ENCODE results near the gene ROPN1.

ROPN1 gene

DNA sequence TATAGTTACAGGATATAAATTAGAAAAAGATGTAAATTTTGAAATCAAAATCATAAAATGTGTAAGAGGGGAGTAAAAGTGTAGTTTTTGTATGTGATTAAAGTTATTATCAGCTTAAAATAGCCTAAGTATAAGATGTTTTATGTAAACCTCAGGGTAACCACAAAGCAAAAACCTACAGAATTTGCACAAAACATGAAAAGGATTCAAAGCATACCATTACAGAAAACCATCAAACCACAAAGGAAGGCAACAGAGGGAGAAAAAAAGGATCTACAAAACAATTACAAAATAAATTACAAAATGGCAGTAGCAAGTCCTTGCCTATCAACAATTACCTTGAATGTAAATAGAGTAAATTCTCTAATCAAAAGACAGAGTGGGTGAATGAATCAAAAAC lies 71.1 kb downstream of the ROPN1 start:
- no peak for DNase-seq (ENCODE audit: low spot score)
- in situ Hi-C loops (cut with MboI; ENCODE audit: low sequenced_read_pairs, unreplicated experiment) = no loop called here
- TF ChIP-seq CTCF (IDR thresholded peaks at IDR 0.05; ENCODE audit: borderline replicate concordance, control extremely low read depth, extremely low read depth, insufficient read depth, missing control alignments) = no peak

GRCh38 chr3:123920383-123920782 lies 71.5 kb downstream of the ROPN1 start:
- no peak for DNase-seq (ENCODE audit: low spot score)
- in situ Hi-C loops (cut with MboI; ENCODE audit: low sequenced_read_pairs, unreplicated experiment) = no loop called here
- TF ChIP-seq CTCF (IDR thresholded peaks at IDR 0.05; ENCODE audit: borderline replicate concordance, control extremely low read depth, extremely low read depth, insufficient read depth, missing control alignments) = no peak

GRCh38 chr3:123919353-123919752 lies 72.6 kb downstream of the ROPN1 start:
- in situ Hi-C loops (cut with MboI; ENCODE audit: low sequenced_read_pairs, unreplicated experiment) = no loop called here
- DNase-seq (ENCODE audit: low spot score) = no peak
- TF ChIP-seq CTCF (IDR thresholded peaks at IDR 0.05; ENCODE audit: borderline replicate concordance, control extremely low read depth, extremely low read depth, insufficient read depth, missing control alignments) = no peak

Data from GM13976 (cell line).